ENCODE measurements around the gene SCNN1B.

The SCNN1B gene

GRCh38 chr16:23420011-23420410 is 117.9 kb downstream of the SCNN1B start:
- no peaks in the 10 kb centered on the region for H3K4me1 Mint-ChIP-seq
- no peaks in the 10 kb centered on the region for H3K27me3 Mint-ChIP-seq
- no peaks in the 10 kb centered on the region for H3K9me3 Mint-ChIP-seq
- peaks cover 24 to 32% of the 10 kb centered on the region in 2 donors for H3K36me3 Mint-ChIP-seq
- H3K4me3 Mint-ChIP-seq = no peak overlapping the region
- ATAC-seq (replicated peaks) (no peak), DNase-seq (no peak)
- H3K27ac Mint-ChIP-seq = no peak overlapping the region

DNA sequence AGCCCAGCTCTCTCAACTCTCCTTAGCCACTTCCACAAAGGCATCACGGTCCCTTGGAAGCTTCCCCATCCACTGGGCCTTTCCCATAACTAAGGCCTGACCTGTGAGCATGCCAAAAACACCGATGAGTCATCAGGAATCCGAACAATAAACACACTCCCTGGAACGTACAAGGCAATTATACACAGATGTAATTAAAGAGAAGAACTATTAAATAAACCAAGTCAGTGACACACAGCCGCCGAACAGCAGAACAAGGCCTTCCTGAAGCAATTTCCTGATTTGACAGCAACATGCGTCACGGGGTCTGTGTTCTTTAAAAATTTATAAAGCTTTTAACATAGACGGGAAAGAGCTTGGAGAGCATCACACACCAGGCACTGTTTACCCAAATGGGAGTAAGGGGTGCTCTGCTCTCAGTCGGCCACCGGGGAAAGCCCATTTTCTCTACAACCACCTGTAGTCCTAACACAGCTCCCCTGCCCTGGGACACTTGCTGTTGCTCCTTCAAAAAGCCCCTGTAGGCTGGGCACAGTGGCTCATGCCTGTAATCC is 121.5 kb downstream of the SCNN1B start:
- ATAC-seq (replicated peaks) = no peak
- Mint-ChIP-seq H3K36me3 (peaks cover 24 to 39% of the 10 kb centered on the region in 2 donors), H3K9me3 (no peaks in the 10 kb centered on the region), H3K4me1 (no peaks in the 10 kb centered on the region), H3K27ac (no peak overlapping the region), H3K4me3 (no peak overlapping the region), H3K27me3 (no peaks in the 10 kb centered on the region)
- DNase-seq = no peak

GRCh38 chr16:23424292-23424958 is 122.3 kb downstream of the SCNN1B start:
- no peaks in the 10 kb centered on the region for H3K9me3 Mint-ChIP-seq
- H3K27ac Mint-ChIP-seq = no peak overlapping the region
- H3K27me3 Mint-ChIP-seq = no peaks in the 10 kb centered on the region
- H3K4me1 Mint-ChIP-seq = no peaks in the 10 kb centered on the region
- H3K36me3 Mint-ChIP-seq = peaks cover 30 to 43% of the 10 kb centered on the region in 2 donors
- DNase-seq (no peak), ATAC-seq (replicated peaks) (no peak)
- H3K4me3 Mint-ChIP-seq = no peak overlapping the region

DNA sequence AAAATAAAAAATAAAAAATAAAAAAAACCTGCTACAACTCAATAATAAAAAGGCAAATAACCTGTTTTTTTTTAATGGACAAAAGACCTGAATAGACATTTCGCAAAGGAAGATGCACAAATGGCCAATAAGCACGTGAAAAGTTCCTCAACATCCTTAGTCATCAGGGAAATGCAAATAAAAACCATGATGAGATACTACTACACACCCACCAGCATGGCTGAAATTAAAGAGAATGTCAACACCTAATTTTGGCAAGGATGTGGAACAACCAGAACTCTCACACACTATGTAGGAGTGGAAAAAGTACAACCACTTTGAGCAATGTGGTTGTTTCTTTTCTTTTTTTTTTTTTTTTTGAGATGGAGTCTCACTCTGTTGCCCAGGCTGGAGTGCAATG is 126.2 kb downstream of the SCNN1B start:
- H3K4me1 Mint-ChIP-seq = no peaks in the 10 kb centered on the region
- H3K27ac Mint-ChIP-seq = no peak overlapping the region
- H3K9me3 Mint-ChIP-seq = no peaks in the 10 kb centered on the region
- H3K4me3 Mint-ChIP-seq = no peak overlapping the region
- no peak for ATAC-seq (replicated peaks)
- DNase-seq = no peak
- no peaks in the 10 kb centered on the region for H3K27me3 Mint-ChIP-seq
- peaks cover 41 to 50% of the 10 kb centered on the region in 2 donors for H3K36me3 Mint-ChIP-seq

All from stimulated activated naive B cell treated with anti-CD40 and anti-IgM and Interleukin-4, amounts not matched to agents 10 μg/mL and 1 μg/mL and 100 μg/mL, for 72 hours (primary cell).